CD4-positive, alpha-beta T cell treated with Interleukin-6 at 100 ng/mL for 8 hours (primary cell): ENCODE data around the gene MROH7.

Experiments used
- DNase-seq: peaks from one replicate; pipeline ENCODE4 v3.0.0-alpha.2; 2020; ENCODE audit warnings: mixed read lengths, low spot score

Gene MROH7

DNA sequence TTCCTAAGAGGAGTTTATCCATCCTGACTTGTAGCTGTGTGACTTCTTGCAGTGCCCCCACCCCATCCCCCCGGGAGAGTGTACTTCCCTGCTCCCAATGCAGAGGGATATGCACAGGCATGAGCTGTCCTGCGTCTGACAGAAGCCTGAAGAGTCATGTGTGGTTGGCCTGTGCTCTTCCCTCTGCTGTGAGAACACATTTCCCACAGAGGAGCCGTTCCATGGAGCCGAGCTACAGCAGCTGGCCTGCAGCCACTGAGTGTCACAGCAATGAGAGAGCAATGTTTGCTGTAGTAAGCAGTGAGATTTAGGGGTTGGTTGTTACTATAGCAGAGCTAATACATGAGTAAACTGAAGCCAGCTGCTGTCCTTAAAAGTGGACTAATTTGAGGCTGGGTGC, 100.7 kb downstream of the MROH7 start:
- no peak for DNase-seq

- no peak for DNase-seq
These were observed 102.0 kb downstream of the MROH7 start for GRCh38 chr1:54743416-54744226.

DNA sequence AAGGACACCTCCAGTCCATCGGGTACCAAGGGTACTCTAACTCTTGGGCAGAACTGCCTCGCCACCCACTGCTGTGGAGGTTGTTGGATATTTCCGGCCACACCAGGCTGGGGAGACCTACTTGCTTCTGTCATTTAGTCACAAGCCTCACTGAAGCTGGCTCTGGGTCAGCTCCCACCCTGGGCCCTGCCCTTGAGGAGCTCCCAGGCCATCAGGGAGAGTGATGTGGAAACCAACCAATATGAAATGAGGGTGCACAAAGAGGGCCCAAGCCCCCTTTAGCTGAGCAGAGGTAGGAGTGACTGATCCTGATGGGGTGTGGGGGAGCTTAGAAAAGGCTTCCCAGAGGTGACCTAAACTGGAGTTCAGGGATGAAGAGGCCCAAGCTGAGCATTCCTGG, 103.1 kb downstream of the MROH7 start:
- DNase-seq: no peak

DNA sequence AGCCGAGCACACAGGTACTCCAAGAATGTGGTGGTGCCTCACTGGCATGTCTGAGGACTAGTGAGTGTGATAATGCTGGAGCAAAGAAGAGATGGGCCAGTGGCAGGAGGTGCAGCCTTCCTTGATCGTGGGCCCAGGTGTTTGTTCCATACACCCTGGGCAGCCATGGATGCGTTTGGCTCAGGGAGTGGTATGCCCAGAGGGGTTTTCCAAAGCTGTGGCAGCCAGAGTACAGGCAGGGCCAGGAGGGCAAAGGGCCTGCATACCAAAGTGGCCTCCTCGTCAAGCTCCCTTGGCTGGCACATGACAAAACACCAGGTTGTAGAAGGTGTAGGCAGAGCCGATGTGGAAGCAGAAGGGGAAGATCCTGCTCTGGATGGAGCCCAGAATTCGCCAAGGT, 103.7 kb downstream of the MROH7 start:
- DNase-seq: no peak

DNA sequence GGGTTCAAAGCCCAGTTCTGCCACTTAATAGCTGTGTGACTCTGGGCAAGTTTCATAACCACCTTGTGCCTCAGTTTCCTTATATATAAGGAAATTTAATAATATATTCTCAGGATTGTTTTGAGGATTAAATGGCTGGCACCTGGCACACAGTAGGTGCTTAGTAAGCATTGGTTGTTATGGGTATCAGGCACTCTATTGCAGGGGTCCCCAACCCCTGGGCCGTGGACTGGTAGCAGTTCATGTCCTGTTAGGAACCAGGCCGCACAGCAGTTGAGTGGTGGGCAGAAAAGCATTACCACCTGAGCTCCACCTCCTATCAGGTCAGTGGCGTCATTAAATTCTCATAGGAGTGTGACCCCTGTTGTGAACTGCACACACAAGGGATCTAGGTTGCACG, 104.3 kb downstream of the MROH7 start:
- DNase-seq: no peak

GRCh38 chr1:54748094-54748835, 106.7 kb downstream of the MROH7 start:
- DNase-seq: no peak

GRCh38 chr1:54750596-54750995, 109.0 kb downstream of the MROH7 start:
- DNase-seq: no peak

DNA sequence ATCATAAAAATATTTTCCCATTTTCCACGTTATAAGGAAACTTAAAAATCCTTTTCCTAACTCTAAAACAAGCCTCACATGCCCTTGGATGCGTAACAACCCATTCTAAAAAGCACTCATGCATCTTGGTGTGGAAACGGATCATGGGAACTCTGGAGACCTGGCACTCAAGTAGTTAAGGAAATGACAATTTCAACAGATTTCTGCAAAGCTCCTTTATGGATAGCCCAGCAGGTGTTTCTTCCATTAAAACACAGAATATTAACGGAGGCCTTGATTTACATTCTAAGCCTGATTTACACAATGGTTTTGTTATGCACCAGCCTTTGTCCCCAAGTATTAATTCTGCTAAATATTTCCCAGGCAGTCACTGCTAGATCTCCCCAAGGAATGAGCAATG, 109.8 kb downstream of the MROH7 start:
- DNase-seq: no peak

- no peak for DNase-seq
These were observed 112.5 kb downstream of the MROH7 start for GRCh38 chr1:54754045-54754444.

- DNase-seq: no peak
These were observed 113.1 kb downstream of the MROH7 start for GRCh38 chr1:54754486-54755285.

- DNase-seq: no peak
These were observed 116.2 kb downstream of the MROH7 start for GRCh38 chr1:54757833-54758232.

DNA sequence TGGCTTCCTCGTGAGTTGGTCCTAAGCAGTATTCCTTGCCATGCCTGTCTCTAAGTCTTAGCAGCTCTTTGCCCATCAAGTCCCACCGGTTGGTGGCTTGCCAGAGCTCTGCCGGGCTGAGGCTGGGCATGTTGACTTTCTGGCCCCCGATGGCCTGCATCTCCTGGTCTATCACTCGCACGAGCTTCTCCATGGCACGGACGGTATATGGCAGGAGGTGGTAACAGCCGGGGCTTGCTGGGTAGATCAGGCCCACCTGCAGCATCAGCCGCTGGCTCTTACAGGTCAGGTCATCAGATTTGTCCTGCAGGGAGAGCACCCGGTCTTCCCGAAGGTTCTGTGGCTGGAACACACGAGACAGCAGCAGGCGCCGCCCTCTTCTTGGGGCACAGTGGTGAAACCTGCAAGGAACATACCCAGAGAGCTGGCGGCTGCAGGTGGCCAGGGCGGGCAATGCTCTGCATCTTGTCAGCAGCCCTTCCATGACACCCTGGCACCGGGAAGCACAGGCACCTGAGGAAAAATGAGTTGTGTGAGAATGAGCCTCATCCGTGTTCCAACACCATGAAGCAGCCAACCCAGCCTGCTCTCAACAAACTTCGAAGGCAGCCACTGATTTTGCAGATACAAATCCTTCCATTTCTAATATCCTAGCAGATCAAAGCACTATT, 117.2 kb downstream of the MROH7 start:
- no peak for DNase-seq
